NOMO-1 treated with dmso at 0.1 percent for 144 hours (cell line): ENCODE data around the gene FIGLA.
"Not testable (repeated sequence)": the region's sequence is repeated elsewhere in the genome, so short reads cannot be mapped to it uniquely, and the experiment has no call there.

Source experiments
- DNase-seq: peaks from one replicate; lab custom pipeline; 2025; ENCODE audit not compliant: unreplicated experiment; lab: John Stamatoyannopoulos, UW

The FIGLA gene

DNA sequence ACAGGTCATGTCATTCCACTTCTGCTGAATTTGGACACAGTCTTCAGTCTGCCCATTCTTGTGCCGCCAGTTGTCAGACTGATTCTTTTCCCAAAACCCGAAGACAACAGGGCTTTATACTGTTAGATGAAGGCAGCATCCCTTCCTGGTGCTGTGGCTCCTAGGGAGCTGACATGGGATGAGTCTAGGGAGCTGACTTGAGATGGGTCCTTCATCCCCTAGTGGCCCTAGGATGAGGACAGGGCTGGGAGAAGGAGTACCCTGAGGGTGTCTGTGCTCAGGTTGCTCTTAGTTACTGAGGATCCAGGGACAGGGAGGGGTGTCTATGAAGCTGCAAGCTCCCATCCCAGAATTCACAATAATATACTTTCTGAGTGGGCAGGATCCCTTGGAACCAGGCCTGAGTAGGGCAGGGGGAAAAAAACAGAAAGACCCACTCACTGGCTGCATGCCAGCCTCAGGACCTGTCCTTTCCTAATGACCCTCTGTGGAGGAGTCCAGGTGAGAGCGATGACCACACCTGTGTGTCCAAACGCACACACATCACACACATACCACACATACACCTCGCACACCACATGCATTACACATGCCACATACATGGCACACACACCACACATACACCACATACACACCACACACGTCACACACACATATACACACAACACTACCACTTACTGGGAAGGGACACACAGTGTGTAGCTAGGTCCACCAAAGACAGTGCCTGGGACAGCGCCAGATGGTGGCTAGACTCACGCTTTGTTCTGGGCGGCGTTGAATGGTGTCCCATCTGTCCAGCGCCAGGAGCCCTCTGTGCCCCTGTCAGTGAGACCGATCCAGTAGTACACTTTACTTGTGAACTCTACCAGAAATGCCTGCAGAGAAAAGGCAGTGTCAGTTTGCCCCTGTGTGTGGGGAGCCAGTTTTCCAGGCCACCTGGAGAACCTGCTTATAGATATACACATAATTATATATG is 18.8 kb upstream of the FIGLA start:
- DNase-seq, result no peak

DNA sequence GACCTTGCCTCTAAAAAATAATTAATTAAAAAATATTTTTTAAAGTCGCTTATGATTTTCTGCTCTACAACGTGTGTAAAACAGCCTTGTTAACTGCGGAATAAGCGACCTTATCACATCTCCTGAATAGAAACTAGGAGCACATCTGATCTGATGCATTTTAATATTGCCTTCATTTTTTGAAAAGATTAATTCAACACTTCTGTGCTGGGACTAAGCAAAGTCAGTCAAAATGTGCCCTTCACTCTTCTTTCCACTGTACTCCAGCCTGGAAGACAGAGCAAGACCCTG is 17.3 kb upstream of the FIGLA start:
- DNase-seq, result no peak

DNA sequence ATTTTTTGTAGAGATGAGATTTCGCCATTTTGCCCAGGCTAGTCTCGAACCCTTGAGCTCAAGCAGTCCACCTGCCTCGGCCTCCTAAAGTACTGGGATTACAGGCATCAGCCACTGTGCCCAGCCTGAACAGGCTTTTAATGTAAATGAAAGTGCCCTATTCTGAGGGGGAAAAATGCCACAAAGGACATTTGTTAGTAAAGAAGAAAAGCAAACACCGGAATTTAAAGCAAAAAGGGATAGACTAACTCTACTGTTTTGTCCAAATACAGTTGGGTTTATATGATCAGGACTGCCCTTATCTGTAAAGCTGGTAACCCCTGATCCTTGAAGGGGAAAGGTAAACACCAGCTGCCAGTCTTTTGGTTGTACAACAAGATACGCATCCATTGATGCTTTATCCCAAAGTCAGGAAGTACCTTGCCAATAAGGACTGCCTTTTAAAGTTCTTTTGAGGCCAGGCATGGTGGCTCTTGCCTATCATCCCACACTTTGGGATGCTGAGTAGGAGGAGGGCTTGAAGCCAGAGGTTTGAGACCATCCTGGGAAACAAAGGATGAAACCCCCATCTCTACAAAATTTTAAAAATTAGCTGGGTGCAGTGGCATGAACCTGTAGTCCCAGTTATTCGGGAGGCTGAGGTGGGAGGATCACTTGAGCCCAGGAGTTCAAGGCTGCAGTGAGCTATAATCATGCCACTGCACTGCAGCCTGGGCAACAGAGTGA is 16.8 kb upstream of the FIGLA start:
- no peak for DNase-seq

DNA sequence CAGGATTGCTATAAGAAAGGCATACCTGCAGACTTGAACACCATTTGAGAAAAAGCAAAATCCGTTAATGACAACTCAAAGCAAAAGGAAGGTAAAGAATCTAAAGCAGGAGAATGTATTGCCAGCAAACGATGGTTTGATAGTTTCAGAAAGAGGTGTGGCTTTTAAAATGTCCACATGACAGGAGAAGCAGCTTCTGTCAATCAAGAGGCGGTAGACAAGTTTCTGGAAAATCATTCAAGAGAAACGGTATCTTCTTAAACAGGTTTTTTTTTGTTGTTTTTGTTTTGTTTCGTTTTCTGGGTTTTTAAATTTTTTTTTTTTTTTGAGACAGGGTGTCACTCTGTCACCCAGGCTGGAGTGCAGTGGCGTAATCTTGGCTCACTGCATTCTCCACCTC is 16.2 kb upstream of the FIGLA start:
- DNase-seq, result no peak

DNA sequence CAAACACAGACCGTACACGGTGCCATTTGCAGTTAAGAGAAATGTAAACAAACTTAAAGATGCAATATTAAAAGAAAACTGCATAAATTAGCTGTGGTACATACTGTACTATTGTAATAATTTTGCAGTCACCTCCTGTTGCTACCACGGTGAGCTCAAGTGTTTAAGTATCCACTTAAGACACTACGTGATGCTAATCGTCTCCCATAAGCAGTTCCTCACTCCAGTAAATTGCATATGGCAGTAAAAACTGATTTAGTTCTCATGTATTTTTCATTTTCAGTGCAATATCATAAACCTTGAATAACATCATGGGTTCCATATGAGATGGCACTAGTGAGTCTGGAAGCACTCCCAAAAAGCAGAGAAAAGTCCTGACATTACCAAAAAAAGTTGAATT is 15.6 kb upstream of the FIGLA start:
- DNase-seq, result no peak

DNA sequence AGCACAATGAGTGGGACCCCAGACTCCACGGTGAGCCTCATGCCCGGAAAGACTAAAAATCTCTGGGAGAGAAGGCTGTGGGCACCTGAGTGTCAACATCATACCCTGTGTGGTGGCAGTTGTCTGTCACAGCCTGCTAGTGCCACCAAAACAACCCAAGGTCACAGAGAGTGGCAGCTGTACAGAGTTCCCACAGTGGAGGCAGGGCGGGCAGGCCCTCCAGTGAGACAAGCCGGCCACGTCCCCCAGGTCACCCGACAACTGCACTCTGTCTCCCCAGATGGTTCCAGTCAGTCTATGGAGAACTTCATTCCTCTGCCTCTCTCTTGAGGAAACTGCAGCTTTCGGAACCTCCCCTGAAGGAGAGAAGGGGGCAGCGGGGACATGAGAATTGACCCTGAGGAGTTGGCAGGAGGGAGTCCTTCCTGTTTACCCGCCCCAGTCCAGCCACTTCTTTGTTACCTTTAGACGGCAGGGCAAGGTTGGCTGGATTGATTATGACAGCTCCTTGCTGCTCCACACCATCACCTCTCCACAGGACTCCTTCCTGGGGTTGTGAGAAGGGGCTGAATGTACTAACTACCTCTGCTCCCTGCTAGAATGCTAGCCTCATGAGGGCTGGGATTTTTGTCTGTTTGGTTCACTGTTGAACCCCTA is 11.3 kb upstream of the FIGLA start:
- no peak for DNase-seq

DNA sequence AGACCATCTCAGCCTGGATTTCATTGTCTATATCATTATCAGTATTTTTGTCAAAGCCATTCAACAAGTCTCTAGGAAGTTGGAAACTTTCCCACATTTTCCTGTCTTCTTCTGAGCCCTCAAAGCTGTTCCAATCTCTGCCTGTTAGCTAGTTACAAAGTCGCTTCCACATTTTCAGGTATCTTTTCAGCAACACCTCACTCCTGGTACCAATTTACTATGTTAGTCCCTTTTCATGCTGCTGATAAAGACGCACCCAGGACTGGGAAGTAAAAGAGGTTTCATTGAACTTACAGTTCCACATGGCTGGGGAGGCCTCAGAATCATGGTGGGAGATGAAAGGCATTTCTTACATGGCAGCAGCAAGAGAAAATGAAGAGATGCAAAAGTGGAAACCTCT is 9.3 kb upstream of the FIGLA start:
- no peak for DNase-seq

DNA sequence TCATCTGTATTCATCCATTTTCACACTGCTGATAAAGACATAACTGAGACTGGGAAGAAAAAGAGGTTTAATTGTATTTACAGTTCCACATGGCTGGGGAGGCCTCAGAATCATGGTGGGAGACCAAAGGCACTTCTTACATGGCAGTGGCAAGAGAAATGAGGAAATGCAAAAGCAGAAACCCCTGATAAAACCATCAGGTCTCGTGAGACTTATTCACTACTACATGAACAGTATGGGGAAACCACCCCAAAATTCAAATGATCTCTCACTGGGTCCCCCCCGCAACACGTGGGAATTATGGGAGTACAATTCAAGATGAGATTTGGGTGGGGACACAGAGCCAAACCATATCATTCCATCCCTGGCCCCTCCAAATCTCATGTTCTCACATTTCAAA is 7.6 kb upstream of the FIGLA start:
- not testable (repeated sequence) for DNase-seq

DNA sequence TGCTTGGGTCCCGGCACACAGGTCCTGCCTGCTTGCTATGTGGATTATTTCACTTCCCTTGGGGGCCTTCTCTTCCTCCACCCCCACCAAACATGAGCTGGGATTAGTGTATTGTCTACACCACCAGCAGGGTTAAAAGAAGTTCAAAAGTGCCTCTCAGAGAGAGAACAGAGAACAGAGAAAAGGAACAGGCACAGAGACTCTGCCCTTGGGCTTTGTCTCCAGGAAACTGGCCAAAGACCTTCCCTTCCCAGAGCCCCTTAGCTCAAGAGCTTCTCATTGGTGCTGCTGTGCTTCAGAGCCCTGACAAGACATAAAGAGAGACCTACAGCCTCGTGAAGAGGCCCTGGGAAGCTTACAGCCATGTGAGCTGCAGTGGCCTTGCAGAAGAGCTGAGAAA is 7.1 kb upstream of the FIGLA start:
- no peak for DNase-seq

DNA sequence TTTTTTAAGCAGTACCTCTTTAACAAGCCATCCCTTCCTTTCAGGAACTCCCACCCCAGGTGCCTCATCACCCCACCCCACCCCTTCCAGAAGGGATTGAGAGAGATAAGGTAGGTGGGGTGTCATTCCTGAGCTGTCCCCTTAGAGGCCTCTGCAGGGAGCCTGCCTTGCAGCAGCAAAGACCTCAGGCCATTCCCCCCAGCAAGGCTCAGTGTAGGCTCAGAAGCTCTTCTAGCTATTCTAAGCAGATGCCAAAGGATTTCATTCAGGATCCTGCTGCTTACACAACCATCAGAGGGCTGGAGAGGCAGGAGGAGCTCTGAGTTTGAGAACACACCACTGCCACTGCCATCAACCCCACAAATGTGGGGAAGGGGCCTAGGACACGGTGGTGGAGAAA is 5.8 kb upstream of the FIGLA start:
- no peak for DNase-seq

DNA sequence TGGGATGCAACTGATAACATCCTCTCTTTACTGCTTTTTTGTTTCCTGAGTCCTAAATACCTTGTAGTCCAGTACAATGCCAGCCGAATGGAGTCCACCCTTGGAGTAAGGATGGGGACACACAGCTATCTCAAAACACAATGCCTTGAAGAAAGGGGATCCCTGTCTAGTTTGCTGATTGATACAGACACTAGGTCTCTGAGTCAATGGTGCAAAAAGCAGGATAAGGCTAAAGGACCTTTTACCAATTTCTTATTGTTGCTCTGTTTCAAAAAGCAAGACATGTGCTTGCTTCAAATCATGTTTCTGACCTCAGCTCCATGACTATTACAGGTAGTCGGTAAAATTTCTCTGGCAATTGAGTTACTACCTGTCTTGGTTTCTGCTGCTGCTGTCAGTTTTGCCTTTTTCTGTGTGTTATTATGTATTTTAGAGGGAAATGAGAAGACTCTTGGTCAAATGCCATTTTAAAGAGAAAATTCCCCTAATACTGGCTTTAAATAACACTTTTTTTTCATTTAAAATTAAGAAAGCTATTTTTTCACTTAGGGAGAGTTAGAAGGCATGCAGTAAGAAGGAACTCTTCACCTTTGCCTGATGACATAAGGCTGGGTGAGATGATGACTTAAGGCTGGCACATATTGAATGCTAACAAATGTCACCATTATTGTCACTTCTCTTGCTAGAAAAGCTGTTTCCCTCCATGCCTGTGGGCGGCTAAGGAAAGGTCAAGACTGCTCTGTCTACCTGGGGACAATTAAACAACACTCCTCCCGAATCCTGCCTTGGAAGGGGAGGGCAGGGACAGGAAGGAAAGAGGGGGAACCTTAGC is 4.9 kb upstream of the FIGLA start:
- DNase-seq, result no peak

DNA sequence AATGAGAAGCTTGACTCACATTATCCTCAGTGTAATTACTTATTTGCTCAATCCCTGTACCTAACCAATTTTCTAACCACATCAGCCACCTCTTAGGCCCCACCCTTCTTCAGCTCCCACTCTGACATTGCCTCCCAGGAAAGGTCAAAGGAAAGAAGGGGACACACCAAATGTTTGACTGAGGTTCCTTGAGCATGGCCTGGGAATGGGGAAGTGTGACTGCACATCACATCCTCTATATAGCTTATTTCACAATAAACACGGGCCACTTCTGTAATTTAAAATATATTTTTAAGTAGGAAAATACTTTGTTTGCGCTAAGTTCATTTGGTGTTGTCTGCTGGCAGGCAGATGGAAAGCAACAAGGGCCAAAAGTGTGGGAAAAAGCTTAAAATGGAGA is 3.0 kb upstream of the FIGLA start:
- peak; percentile 79 for DNase-seq

DNA sequence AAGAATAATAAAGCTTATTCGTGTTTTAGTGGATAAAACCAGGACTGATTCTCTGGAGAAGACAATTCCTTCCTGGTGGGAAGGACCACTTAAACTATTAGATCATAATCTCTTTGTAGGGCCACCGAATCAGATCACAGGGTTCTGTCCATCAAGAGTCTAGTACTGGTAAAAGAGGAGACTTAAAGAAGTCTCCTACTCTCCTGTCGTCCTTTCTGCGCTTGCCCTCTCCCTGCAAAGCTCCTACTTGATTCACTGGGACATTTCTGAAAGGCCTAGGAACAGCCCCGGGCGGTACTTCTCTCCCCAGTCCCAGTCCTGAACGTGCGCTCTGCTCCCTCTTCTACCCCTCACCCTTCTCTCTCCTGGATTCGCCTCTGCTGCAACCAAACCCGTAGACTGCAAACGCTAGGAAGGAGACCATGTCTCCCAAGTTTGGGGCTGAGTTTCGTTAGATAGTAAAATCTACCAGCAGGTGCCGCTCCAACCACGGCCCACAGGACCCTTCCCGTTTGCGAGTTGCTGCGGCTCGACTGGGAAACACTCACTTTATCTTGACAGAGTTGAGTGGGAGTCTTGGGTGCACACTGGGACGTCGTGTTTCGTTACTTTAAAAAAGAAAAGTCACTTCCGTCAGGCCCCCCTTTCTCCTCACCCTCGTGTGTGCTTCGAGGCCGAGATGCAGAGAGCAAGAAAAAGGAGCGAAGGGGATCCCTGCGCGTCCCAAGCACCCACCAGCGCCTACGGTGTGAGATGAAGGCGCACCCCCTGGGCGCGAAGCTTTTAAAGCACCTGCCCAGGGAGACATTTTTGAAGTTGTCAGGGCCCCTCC is 923 bp downstream of the FIGLA start:
- peak; percentile 70 for DNase-seq

DNA sequence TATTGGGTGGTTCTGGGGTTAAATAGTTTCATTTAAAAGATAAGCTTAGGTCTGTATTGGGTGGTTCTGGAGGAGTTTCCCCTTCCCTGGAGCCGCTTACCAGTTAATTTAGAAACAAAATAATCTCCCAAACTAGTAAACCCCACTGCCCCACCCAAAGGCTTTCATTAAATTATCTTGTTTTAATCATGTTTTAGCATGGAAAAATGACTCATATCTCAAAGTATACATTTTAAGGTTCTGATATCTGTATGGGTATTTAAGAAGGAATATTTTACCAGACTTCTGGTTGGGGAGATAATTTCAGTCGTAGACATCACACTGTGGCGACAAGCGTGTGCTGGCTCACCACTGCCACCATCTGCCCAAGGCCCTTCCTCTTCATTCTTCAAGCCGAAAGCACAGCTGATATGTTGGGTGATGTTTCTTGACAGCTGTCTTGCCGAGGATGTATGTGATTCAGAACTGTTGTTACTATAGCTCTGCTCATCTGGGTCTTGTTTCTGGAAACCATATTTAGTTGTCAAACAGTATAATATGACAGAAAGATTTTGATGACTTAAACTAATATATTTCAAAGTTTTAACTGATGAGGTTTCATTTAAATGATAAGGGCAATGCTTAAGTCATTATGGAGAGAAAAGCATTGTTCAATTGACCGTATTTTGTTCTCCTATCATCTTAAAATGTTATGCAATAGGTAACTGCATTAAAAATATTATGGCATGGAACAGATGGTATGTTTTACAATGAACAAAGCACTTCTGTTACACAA is 5.1 kb downstream of the FIGLA start:
- DNase-seq, result peak; percentile 56

DNA sequence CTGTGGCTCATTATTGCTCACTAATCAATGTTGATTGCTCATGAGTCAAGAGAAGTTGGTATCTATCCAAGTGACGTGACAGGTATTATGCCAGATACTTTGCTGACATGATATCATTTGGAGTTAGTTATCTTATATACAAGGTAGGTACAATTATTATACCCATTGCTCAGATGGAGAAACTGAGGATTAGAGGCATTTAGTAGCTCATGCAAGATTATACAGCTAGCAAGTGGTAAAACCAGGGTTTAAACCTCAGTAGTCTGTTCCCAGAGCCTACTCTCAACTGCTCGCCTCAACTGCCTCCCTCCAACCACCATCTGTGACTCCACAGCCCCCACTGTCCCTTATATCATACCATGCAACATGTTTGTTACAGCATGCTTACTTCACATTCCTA is 6.1 kb downstream of the FIGLA start:
- no peak for DNase-seq

DNA sequence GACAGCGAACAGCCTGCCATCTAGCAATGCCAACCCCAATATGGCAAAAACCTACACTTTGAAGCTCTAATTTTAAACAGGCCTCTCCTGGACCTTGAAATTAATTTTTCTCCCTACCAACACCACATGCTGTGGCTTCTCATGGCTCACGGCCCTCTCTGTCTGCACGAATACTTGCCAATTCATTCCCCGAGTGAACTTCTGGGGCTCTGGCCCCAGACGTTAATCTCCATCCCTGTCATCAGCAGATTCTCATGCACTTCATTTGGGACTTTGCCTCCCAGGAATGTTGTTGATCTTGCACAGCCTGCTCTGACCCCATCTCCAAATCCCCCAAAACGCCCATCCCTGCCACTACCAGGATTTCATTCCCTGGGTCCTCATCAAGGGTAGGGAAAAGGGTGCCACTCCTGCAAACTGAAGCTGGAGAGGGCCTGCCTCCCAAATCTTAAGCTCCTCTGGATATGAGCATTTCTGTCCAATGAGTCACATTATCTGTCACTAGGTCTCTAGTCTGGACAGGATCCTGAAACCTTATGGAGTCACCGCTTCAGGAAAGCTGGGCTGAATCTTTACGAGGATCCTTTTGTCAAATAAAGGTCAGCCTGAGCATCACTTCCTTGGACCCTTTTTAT is 10.4 kb downstream of the FIGLA start:
- DNase-seq, result no peak

DNA sequence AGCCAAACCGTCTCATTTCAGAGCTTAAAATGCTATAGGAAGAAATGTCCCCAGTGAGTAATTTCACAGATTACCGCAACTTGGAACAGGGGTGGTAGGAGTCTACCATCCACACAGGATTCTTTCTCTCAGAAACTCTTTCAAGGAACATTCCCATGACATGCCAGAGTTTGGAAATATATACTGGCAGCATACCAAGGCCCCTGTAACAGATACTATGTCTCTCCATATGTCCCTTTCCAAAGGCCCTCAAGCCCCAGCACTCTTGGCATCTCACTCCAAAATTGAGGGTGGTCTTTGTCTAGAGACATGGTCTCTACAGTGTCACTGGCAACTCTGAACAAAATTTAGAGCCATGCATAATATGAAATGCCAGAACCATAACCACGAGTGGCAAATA is 11.0 kb downstream of the FIGLA start:
- DNase-seq, result no peak

DNA sequence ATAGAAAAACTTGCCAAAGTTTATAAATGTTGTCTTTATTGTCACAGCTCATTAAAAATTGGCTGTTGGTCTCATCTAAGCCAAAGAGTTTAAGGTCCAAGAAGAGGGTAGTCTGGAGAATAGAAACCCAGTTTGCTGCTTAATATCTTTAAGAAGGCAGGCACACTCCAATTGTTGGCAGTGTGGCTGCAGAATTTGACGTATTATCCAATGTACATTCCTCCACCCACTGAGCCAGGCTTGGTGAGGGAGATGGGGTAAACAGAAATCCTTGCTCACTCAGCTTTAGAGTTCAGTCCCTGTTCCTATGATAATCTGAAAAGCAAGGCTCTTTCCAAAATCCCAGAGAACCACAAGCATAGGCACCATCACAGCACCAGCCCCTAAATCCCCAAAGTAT is 11.8 kb downstream of the FIGLA start:
- DNase-seq, result no peak

DNA sequence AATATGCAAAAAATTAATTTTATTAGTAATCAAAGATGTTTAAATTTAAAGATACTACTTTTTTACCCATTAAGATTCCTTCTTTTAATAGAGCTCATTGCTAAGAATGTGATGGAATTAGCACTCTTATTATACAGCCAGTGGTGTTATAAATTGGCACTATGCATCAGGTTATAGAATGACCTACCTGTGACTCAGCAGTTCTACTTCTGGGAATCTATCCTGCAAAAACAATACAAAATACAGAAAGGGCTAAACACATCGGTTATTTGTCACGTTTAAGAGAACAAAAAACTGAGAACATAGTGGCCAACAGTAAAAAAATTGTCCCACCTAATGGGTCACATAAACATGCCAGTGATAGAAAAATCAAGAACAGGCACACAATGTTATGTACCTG is 13.0 kb downstream of the FIGLA start:
- DNase-seq, result no peak
